ENCODE measurements around the gene TACC2. TPM values are rescaled to one million over a fixed set of nuclear protein-coding genes. Genes with fewer than 3 reads are reported as not detected.
A peak's percentile ranks its signal among the peaks of the same experiment; 100 is the strongest.

TACC2 gene
- total and polyA plus RNA-seq, 8 donors = 17.9 to 43.6 (median 23.6) TPM

- intact Hi-C loops (cut with DNase I) = loop anchor here in 1 of 3 donors (10.0 kb wide), 1 partner anchor 130 kb away; the partner anchor contains the start of gene ATE1
- ATAC-seq (peak in 3 of 4 donors; percentile 45 to 59 (median 50)), FAIRE-seq (no peak), DNase-seq (peak in 3 of 6 donors; percentile 43 to 67 (median 46))
- no peaks in the 10 kb centered on the region for H3K27me3 ChIP-seq
- no peaks in the 10 kb centered on the region for H3K36me3 ChIP-seq
- H3K4me1 ChIP-seq = no peaks in the 10 kb centered on the region
- WGBS, 2 donors = 51 to 55% methylated on average over 15 of the region's 15 CpGs
- no peaks in the 10 kb centered on the region for H3K9me3 ChIP-seq
- H3K27ac ChIP-seq = no peak overlapping the region
- TF ChIP-seq CTCF (IDR thresholded peaks at IDR 0.05) = peak in 3 of 4 donors; percentile 17 to 23 (median 20)
- H3K4me3 ChIP-seq = no peak overlapping the region
Measured at GRCh38 chr10:122054048-122055025, 65.4 kb downstream of the TACC2 start.

- no peaks in the 10 kb centered on the region for H3K9me3 ChIP-seq
- no peak for DNase-seq
- no peaks in the 10 kb centered on the region for H3K27me3 ChIP-seq
- H3K27ac ChIP-seq = no peak overlapping the region
- H3K4me3 ChIP-seq = no peak overlapping the region
- H3K36me3 ChIP-seq = no peaks in the 10 kb centered on the region
- intact Hi-C loops (cut with DNase I) = loop anchor here in 1 of 3 donors (10.0 kb wide), 1 partner anchor 130 kb away; the partner anchor contains the start of gene ATE1
- ATAC-seq = no peak
- H3K4me1 ChIP-seq = no peaks in the 10 kb centered on the region
- WGBS, 2 donors = 87 to 89% methylated on average over 5 of the region's 5 CpGs
- no peak for FAIRE-seq
- TF ChIP-seq CTCF (IDR thresholded peaks at IDR 0.05) = no peak
Measured at GRCh38 chr10:122055252-122055651, 66.3 kb downstream of the TACC2 start.

- TF ChIP-seq CTCF (IDR thresholded peaks at IDR 0.05) = no peak
- H3K4me1 ChIP-seq = no peaks in the 10 kb centered on the region
- H3K9me3 ChIP-seq = no peaks in the 10 kb centered on the region
- DNase-seq (peak in 1 of 6 donors; percentile 35), ATAC-seq (peak; percentile 31 to 66 (median 50)), FAIRE-seq (no peak)
- no peaks in the 10 kb centered on the region for H3K27me3 ChIP-seq
- no peak overlapping the region for H3K27ac ChIP-seq
- H3K36me3 ChIP-seq = no peaks in the 10 kb centered on the region
- 92 to 97% methylated on average over 8 of the region's 8 CpGs for WGBS, 2 donors
- intact Hi-C loops (cut with DNase I) = loop anchor here in 1 of 3 donors (10.0 kb wide), 1 partner anchor 132 kb away; the partner anchor contains the start of gene ATE1
- H3K4me3 ChIP-seq = no peak overlapping the region
Measured at GRCh38 chr10:122056431-122057094, 67.6 kb downstream of the TACC2 start.

GRCh38 chr10:122057841-122058413, 69.0 kb downstream of the TACC2 start:
- Histone ChIP-seq H3K4me3 (no peak overlapping the region), H3K27me3 (no peaks in the 10 kb centered on the region), H3K27ac (no peak overlapping the region), H3K9me3 (no peaks in the 10 kb centered on the region), H3K4me1 (peaks cover 4 to 6% (median 6%) of the 10 kb centered on the region in 3 donors), H3K36me3 (no peaks in the 10 kb centered on the region)
- ATAC-seq = no peak
- TF ChIP-seq CTCF (IDR thresholded peaks at IDR 0.05) = no peak
- WGBS, 2 donors = 84 to 93% methylated on average over 14 of the region's 14 CpGs
- FAIRE-seq = no peak
- DNase-seq = no peak
- intact Hi-C loops (cut with DNase I) = loop anchor here in 1 of 3 donors (10.0 kb wide), 1 partner anchor 133 kb away; the partner anchor contains the start of gene ATE1

Data from pancreas (tissue), 10 donors.